Measurements from ENCODE around the gene PRKAG2. TPM values are rescaled to one million over a fixed set of nuclear protein-coding genes. Genes with fewer than 3 reads are reported as not detected.

The PRKAG2 gene
- total RNA-seq, 1 donor from 2014 or later: 4.7 TPM

- no peak overlapping the region for H3K27ac ChIP-seq (ENCODE audit: low read depth, low read length)
- peaks cover 0 to 12% (median 4%) of the 10 kb centered on the region in 3 donors for H3K4me1 ChIP-seq (ENCODE audit: control insufficient read depth in 3 of 3, insufficient read depth in 3 of 3, low read length in 3 of 3)
Measured at GRCh38 chr7:151814400-151815009, 62.4 kb downstream of the PRKAG2 start.

GRCh38 chr7:151813997-151814396 lies 62.9 kb downstream of the PRKAG2 start:
- no peak overlapping the region for H3K27ac ChIP-seq (ENCODE audit: low read depth, low read length)
- peaks cover 0 to 5% (median 2%) of the 10 kb centered on the region in 3 donors for H3K27me3 ChIP-seq (ENCODE audit: control insufficient read depth in 3 of 3, insufficient read depth in 3 of 3, low read length in 3 of 3)
- no peaks in the 10 kb centered on the region for H3K9me3 ChIP-seq (ENCODE audit: control insufficient read depth in 3 of 3, low read length in 3 of 3)
- no peak overlapping the region for H3K4me3 ChIP-seq (ENCODE audit: low read length in 3 of 3)
- H3K4me1 ChIP-seq (ENCODE audit: control insufficient read depth in 3 of 3, insufficient read depth in 3 of 3, low read length in 3 of 3): peaks cover 0 to 9% (median 4%) of the 10 kb centered on the region in 3 donors
- no peak overlapping the region for H3K9ac ChIP-seq (ENCODE audit: low read depth in 1 of 3, low read length in 3 of 3)
- H3K36me3 ChIP-seq (ENCODE audit: control insufficient read depth in 3 of 3, insufficient read depth in 3 of 3, low read length in 3 of 3): no peaks in the 10 kb centered on the region

More at GRCh38 chr7:151814400-151815009, 62.4 kb downstream of the PRKAG2 start:
- Histone ChIP-seq H3K9ac (ENCODE audit: low read depth in 1 of 3, low read length in 3 of 3) (no peak overlapping the region), H3K4me3 (ENCODE audit: low read length in 3 of 3) (no peak overlapping the region), H3K9me3 (ENCODE audit: control insufficient read depth in 3 of 3, low read length in 3 of 3) (no peaks in the 10 kb centered on the region), H3K27me3 (ENCODE audit: control insufficient read depth in 3 of 3, insufficient read depth in 3 of 3, low read length in 3 of 3) (peaks cover 0 to 3% (median 0%) of the 10 kb centered on the region in 3 donors), H3K36me3 (ENCODE audit: control insufficient read depth in 3 of 3, insufficient read depth in 3 of 3, low read length in 3 of 3) (no peaks in the 10 kb centered on the region)

GRCh38 chr7:151813445-151813844 lies 63.5 kb downstream of the PRKAG2 start:
- Histone ChIP-seq H3K27ac (ENCODE audit: low read depth, low read length) (no peak overlapping the region), H3K36me3 (ENCODE audit: control insufficient read depth in 3 of 3, insufficient read depth in 3 of 3, low read length in 3 of 3) (no peaks in the 10 kb centered on the region), H3K9me3 (ENCODE audit: control insufficient read depth in 3 of 3, low read length in 3 of 3) (no peaks in the 10 kb centered on the region), H3K9ac (ENCODE audit: low read depth in 1 of 3, low read length in 3 of 3) (no peak overlapping the region), H3K27me3 (ENCODE audit: control insufficient read depth in 3 of 3, insufficient read depth in 3 of 3, low read length in 3 of 3) (peaks cover 0 to 10% (median 5%) of the 10 kb centered on the region in 3 donors), H3K4me1 (ENCODE audit: control insufficient read depth in 3 of 3, insufficient read depth in 3 of 3, low read length in 3 of 3) (peaks cover 0 to 4% (median 3%) of the 10 kb centered on the region in 3 donors), H3K4me3 (ENCODE audit: low read length in 3 of 3) (no peak overlapping the region)

- Histone ChIP-seq H3K9ac (ENCODE audit: low read depth in 1 of 3, low read length in 3 of 3) (no peak overlapping the region), H3K27ac (ENCODE audit: low read depth, low read length) (no peak overlapping the region), H3K36me3 (ENCODE audit: control insufficient read depth in 3 of 3, insufficient read depth in 3 of 3, low read length in 3 of 3) (no peaks in the 10 kb centered on the region), H3K27me3 (ENCODE audit: control insufficient read depth in 3 of 3, insufficient read depth in 3 of 3, low read length in 3 of 3) (peaks cover 0 to 10% (median 5%) of the 10 kb centered on the region in 3 donors), H3K4me1 (ENCODE audit: control insufficient read depth in 3 of 3, insufficient read depth in 3 of 3, low read length in 3 of 3) (no peaks in the 10 kb centered on the region), H3K4me3 (ENCODE audit: low read length in 3 of 3) (no peak overlapping the region), H3K9me3 (ENCODE audit: control insufficient read depth in 3 of 3, low read length in 3 of 3) (no peaks in the 10 kb centered on the region)
Measured at GRCh38 chr7:151812967-151813366, 63.9 kb downstream of the PRKAG2 start.

- Histone ChIP-seq H3K4me3 (ENCODE audit: low read length in 3 of 3) (no peak overlapping the region), H3K36me3 (ENCODE audit: control insufficient read depth in 3 of 3, insufficient read depth in 3 of 3, low read length in 3 of 3) (no peaks in the 10 kb centered on the region), H3K9me3 (ENCODE audit: control insufficient read depth in 3 of 3, low read length in 3 of 3) (no peaks in the 10 kb centered on the region), H3K9ac (ENCODE audit: low read depth in 1 of 3, low read length in 3 of 3) (no peak overlapping the region), H3K4me1 (ENCODE audit: control insufficient read depth in 3 of 3, insufficient read depth in 3 of 3, low read length in 3 of 3) (no peaks in the 10 kb centered on the region), H3K27ac (ENCODE audit: low read depth, low read length) (no peak overlapping the region), H3K27me3 (ENCODE audit: control insufficient read depth in 3 of 3, insufficient read depth in 3 of 3, low read length in 3 of 3) (peaks cover 0 to 15% (median 14%) of the 10 kb centered on the region in 3 donors)
Measured at GRCh38 chr7:151810441-151811232, 66.3 kb downstream of the PRKAG2 start.

- no peak overlapping the region for H3K9ac ChIP-seq (ENCODE audit: low read depth in 1 of 3, low read length in 3 of 3)
- no peak overlapping the region for H3K27ac ChIP-seq (ENCODE audit: low read depth, low read length)
- H3K9me3 ChIP-seq (ENCODE audit: control insufficient read depth in 3 of 3, low read length in 3 of 3): peaks cover 0 to under 1% (median 0%) of the 10 kb centered on the region in 3 donors
- H3K4me3 ChIP-seq (ENCODE audit: low read length in 3 of 3): no peak overlapping the region
- peaks cover 0 to 19% (median 14%) of the 10 kb centered on the region in 3 donors for H3K27me3 ChIP-seq (ENCODE audit: control insufficient read depth in 3 of 3, insufficient read depth in 3 of 3, low read length in 3 of 3)
- no peaks in the 10 kb centered on the region for H3K4me1 ChIP-seq (ENCODE audit: control insufficient read depth in 3 of 3, insufficient read depth in 3 of 3, low read length in 3 of 3)
- H3K36me3 ChIP-seq (ENCODE audit: control insufficient read depth in 3 of 3, insufficient read depth in 3 of 3, low read length in 3 of 3): no peaks in the 10 kb centered on the region
Measured at GRCh38 chr7:151809864-151810170, 67.1 kb downstream of the PRKAG2 start.

- peaks cover 0 to 22% (median 12%) of the 10 kb centered on the region in 3 donors for H3K27me3 ChIP-seq (ENCODE audit: control insufficient read depth in 3 of 3, insufficient read depth in 3 of 3, low read length in 3 of 3)
- H3K36me3 ChIP-seq (ENCODE audit: control insufficient read depth in 3 of 3, insufficient read depth in 3 of 3, low read length in 3 of 3): no peaks in the 10 kb centered on the region
- H3K27ac ChIP-seq (ENCODE audit: low read depth, low read length): no peak overlapping the region
- no peak overlapping the region for H3K9ac ChIP-seq (ENCODE audit: low read depth in 1 of 3, low read length in 3 of 3)
- H3K9me3 ChIP-seq (ENCODE audit: control insufficient read depth in 3 of 3, low read length in 3 of 3): peaks cover 0 to 3% (median 0%) of the 10 kb centered on the region in 3 donors
- H3K4me3 ChIP-seq (ENCODE audit: low read length in 3 of 3): no peak overlapping the region
- H3K4me1 ChIP-seq (ENCODE audit: control insufficient read depth in 3 of 3, insufficient read depth in 3 of 3, low read length in 3 of 3): no peaks in the 10 kb centered on the region
Measured at GRCh38 chr7:151809146-151809863, 67.6 kb downstream of the PRKAG2 start.

- no peak overlapping the region for H3K4me3 ChIP-seq (ENCODE audit: low read length in 3 of 3)
- peaks cover 0 to 22% (median 11%) of the 10 kb centered on the region in 3 donors for H3K27me3 ChIP-seq (ENCODE audit: control insufficient read depth in 3 of 3, insufficient read depth in 3 of 3, low read length in 3 of 3)
- no peaks in the 10 kb centered on the region for H3K4me1 ChIP-seq (ENCODE audit: control insufficient read depth in 3 of 3, insufficient read depth in 3 of 3, low read length in 3 of 3)
- no peak overlapping the region for H3K9ac ChIP-seq (ENCODE audit: low read depth in 1 of 3, low read length in 3 of 3)
- no peaks in the 10 kb centered on the region for H3K36me3 ChIP-seq (ENCODE audit: control insufficient read depth in 3 of 3, insufficient read depth in 3 of 3, low read length in 3 of 3)
- H3K9me3 ChIP-seq (ENCODE audit: control insufficient read depth in 3 of 3, low read length in 3 of 3): peaks cover 0 to 3% (median 0%) of the 10 kb centered on the region in 3 donors
- H3K27ac ChIP-seq (ENCODE audit: low read depth, low read length): no peak overlapping the region
Measured at GRCh38 chr7:151808400-151809145, 68.3 kb downstream of the PRKAG2 start.

- Histone ChIP-seq H3K27ac (ENCODE audit: low read depth, low read length) (no peak overlapping the region), H3K4me1 (ENCODE audit: control insufficient read depth in 3 of 3, insufficient read depth in 3 of 3, low read length in 3 of 3) (no peaks in the 10 kb centered on the region)
Measured at GRCh38 chr7:151807846-151808245, 69.1 kb downstream of the PRKAG2 start.

More at GRCh38 chr7:151807846-151808245, 69.1 kb downstream of the PRKAG2 start:
- peaks cover 0 to 22% (median 11%) of the 10 kb centered on the region in 3 donors for H3K27me3 ChIP-seq (ENCODE audit: control insufficient read depth in 3 of 3, insufficient read depth in 3 of 3, low read length in 3 of 3)
- H3K9ac ChIP-seq (ENCODE audit: low read depth in 1 of 3, low read length in 3 of 3): no peak overlapping the region
- peaks cover 0 to 3% (median 0%) of the 10 kb centered on the region in 3 donors for H3K9me3 ChIP-seq (ENCODE audit: control insufficient read depth in 3 of 3, low read length in 3 of 3)
- no peak overlapping the region for H3K4me3 ChIP-seq (ENCODE audit: low read length in 3 of 3)
- no peaks in the 10 kb centered on the region for H3K36me3 ChIP-seq (ENCODE audit: control insufficient read depth in 3 of 3, insufficient read depth in 3 of 3, low read length in 3 of 3)
